ENCODE data around the gene SMG9.

The SMG9 gene

GRCh38 chr19:43699506-43700394 is 55.0 kb downstream of the SMG9 start:
- no peak overlapping the region; the same call in 1 of the 2 replicates for H2AFZ ChIP-seq (ENCODE audit: low read length)
- peaks cover 9% of the 10 kb centered on the region; the same call in 1 of the 2 replicates for H3K4me1 ChIP-seq (ENCODE audit: low read length)
- H3K27ac ChIP-seq (ENCODE audit: low read length): peak overlapping the region; percentile 67; the same call in 1 of the 2 replicates
- H3K79me2 ChIP-seq (ENCODE audit: low read length): no peaks in the 10 kb centered on the region
- no peak overlapping the region for H3K9ac ChIP-seq (ENCODE audit: low read length)
- H3K27me3 ChIP-seq (replicated peaks; ENCODE audit: insufficient read depth, low read length): 0 out of 2 replicates have a peak, but pooled peaks cover 3% of the 10 kb centered on the region
- no peaks in the 10 kb centered on the region for H4K20me1 ChIP-seq (ENCODE audit: insufficient read depth, low read length)
- peaks cover 14% of the 10 kb centered on the region for H3F3A ChIP-seq (ENCODE audit: insufficient read depth, low read length)
- no peak for DNase-seq
- H3K9me3 ChIP-seq (replicated peaks; ENCODE audit: insufficient read depth, low read length): no peaks in the 10 kb centered on the region
- no peak overlapping the region for H3K4me3 ChIP-seq (ENCODE audit: low read length)
- no peak overlapping the region for H3K4me2 ChIP-seq (ENCODE audit: low read depth, low read length)
- H3K9me2 ChIP-seq (replicated peaks; ENCODE audit: insufficient read depth, low read length): no peaks in the 10 kb centered on the region
- TF ChIP-seq EZH2 (optimal IDR thresholded peaks at IDR 0.05; ENCODE audit: low read depth, low read length) (no peak), CTCF (IDR thresholded peaks at IDR 0.05; ENCODE audit: low read length) (no peak), EZH2phosphoT487 (IDR thresholded peaks at IDR 0.05; ENCODE audit: low read length) (no peak)
- no peaks in the 10 kb centered on the region for H3K36me3 ChIP-seq (replicated peaks; ENCODE audit: insufficient read depth, low read length)

- Histone ChIP-seq H3K4me1 (ENCODE audit: low read length) (peaks cover 9% of the 10 kb centered on the region; the same call in 1 of the 2 replicates), H3F3A (ENCODE audit: insufficient read depth, low read length) (peaks cover 14% of the 10 kb centered on the region), H3K27me3 (replicated peaks; ENCODE audit: insufficient read depth, low read length) (0 out of 2 replicates have a peak, but pooled peaks cover 3% of the 10 kb centered on the region), H3K4me3 (ENCODE audit: low read length) (no peak overlapping the region), H2AFZ (ENCODE audit: low read length) (no peak overlapping the region), H3K9ac (ENCODE audit: low read length) (no peak overlapping the region), H4K20me1 (ENCODE audit: insufficient read depth, low read length) (no peaks in the 10 kb centered on the region), H3K9me2 (replicated peaks; ENCODE audit: insufficient read depth, low read length) (no peaks in the 10 kb centered on the region), H3K9me3 (replicated peaks; ENCODE audit: insufficient read depth, low read length) (no peaks in the 10 kb centered on the region), H3K4me2 (ENCODE audit: low read depth, low read length) (no peak overlapping the region), H3K36me3 (replicated peaks; ENCODE audit: insufficient read depth, low read length) (no peaks in the 10 kb centered on the region), H3K27ac (ENCODE audit: low read length) (no peak overlapping the region), H3K79me2 (ENCODE audit: low read length) (no peaks in the 10 kb centered on the region)
- no peak for TF ChIP-seq EZH2phosphoT487 (IDR thresholded peaks at IDR 0.05; ENCODE audit: low read length)
- TF ChIP-seq CTCF (IDR thresholded peaks at IDR 0.05; ENCODE audit: low read length): no peak
- TF ChIP-seq EZH2 (optimal IDR thresholded peaks at IDR 0.05; ENCODE audit: low read depth, low read length): no peak
- no peak for DNase-seq
These were observed 57.5 kb downstream of the SMG9 start for GRCh38 chr19:43697295-43697694.

GRCh38 chr19:43695985-43696704 is 58.6 kb downstream of the SMG9 start:
- Histone ChIP-seq H3K4me2 (ENCODE audit: low read depth, low read length) (no peak overlapping the region), H3K4me3 (ENCODE audit: low read length) (no peak overlapping the region), H3K27ac (ENCODE audit: low read length) (no peak overlapping the region), H3K9me3 (replicated peaks; ENCODE audit: insufficient read depth, low read length) (no peaks in the 10 kb centered on the region), H2AFZ (ENCODE audit: low read length) (no peak overlapping the region), H3F3A (ENCODE audit: insufficient read depth, low read length) (peaks cover 12% of the 10 kb centered on the region), H3K79me2 (ENCODE audit: low read length) (no peaks in the 10 kb centered on the region), H3K9me2 (replicated peaks; ENCODE audit: insufficient read depth, low read length) (no peaks in the 10 kb centered on the region), H4K20me1 (ENCODE audit: insufficient read depth, low read length) (no peaks in the 10 kb centered on the region), H3K27me3 (replicated peaks; ENCODE audit: insufficient read depth, low read length) (0 out of 2 replicates have a peak, but pooled peaks cover 3% of the 10 kb centered on the region), H3K9ac (ENCODE audit: low read length) (no peak overlapping the region), H3K4me1 (ENCODE audit: low read length) (peaks cover 6% of the 10 kb centered on the region; the same call in 1 of the 2 replicates), H3K36me3 (replicated peaks; ENCODE audit: insufficient read depth, low read length) (no peaks in the 10 kb centered on the region)
- no peak for DNase-seq
- TF ChIP-seq CTCF (IDR thresholded peaks at IDR 0.05; ENCODE audit: low read length): no peak
- no peak for TF ChIP-seq EZH2phosphoT487 (IDR thresholded peaks at IDR 0.05; ENCODE audit: low read length)
- no peak for TF ChIP-seq EZH2 (optimal IDR thresholded peaks at IDR 0.05; ENCODE audit: low read depth, low read length)

All from MM.1S (cell line).